ENCODE data around the gene ACOT9.

The ACOT9 gene

GRCh38 chrX:23731951-23732350 is 11.1 kb downstream of the ACOT9 start:
- Histone ChIP-seq H3K4me3 (ENCODE audit: low read length, poor library complexity, severe bottlenecking) (no peak overlapping the region), H3K4me1 (ENCODE audit: insufficient read depth, low read length, poor library complexity, severe bottlenecking) (peaks cover 3% of the 10 kb centered on the region), H3K9me3 (ENCODE audit: insufficient read depth, low read depth, low read length) (no peaks in the 10 kb centered on the region), H4K20me1 (ENCODE audit: insufficient read depth, low read length, poor library complexity, severe bottlenecking) (no peaks in the 10 kb centered on the region), H3K9ac (ENCODE audit: low read depth, low read length, poor library complexity, severe bottlenecking) (no peak overlapping the region), H3K79me2 (ENCODE audit: insufficient read depth, low read length) (no peaks in the 10 kb centered on the region), H3K27me3 (ENCODE audit: insufficient read depth, low read length, poor library complexity, severe bottlenecking) (no peaks in the 10 kb centered on the region), H2AFZ (ENCODE audit: low read length) (no peak overlapping the region), H3K4me2 (ENCODE audit: low read depth, low read length, poor library complexity, severe bottlenecking) (no peak overlapping the region), H3K9me2 (replicated peaks; ENCODE audit: low read depth, low read length) (no peaks in the 10 kb centered on the region), H3F3A (ENCODE audit: low read depth) (no peaks in the 10 kb centered on the region), H3K36me3 (ENCODE audit: insufficient read depth, low read length) (peaks cover 3% of the 10 kb centered on the region; the same call in 1 of the 2 replicates)
- no peak for TF ChIP-seq CTCF (conservative IDR thresholded peaks at IDR 0.05; ENCODE audit: low read length)
- TF ChIP-seq EZH2phosphoT487 (IDR thresholded peaks at IDR 0.05; ENCODE audit: borderline replicate concordance): no peak

- Histone ChIP-seq H3F3A (ENCODE audit: low read depth) (no peaks in the 10 kb centered on the region), H3K9me2 (replicated peaks; ENCODE audit: low read depth, low read length) (no peaks in the 10 kb centered on the region), H4K20me1 (ENCODE audit: insufficient read depth, low read length, poor library complexity, severe bottlenecking) (no peaks in the 10 kb centered on the region), H3K4me3 (ENCODE audit: low read length, poor library complexity, severe bottlenecking) (no peak overlapping the region), H3K36me3 (ENCODE audit: insufficient read depth, low read length) (peaks cover 3% of the 10 kb centered on the region; the same call in 1 of the 2 replicates), H3K4me1 (ENCODE audit: insufficient read depth, low read length, poor library complexity, severe bottlenecking) (no peaks in the 10 kb centered on the region), H3K4me2 (ENCODE audit: low read depth, low read length, poor library complexity, severe bottlenecking) (no peak overlapping the region), H2AFZ (ENCODE audit: low read length) (no peak overlapping the region), H3K27me3 (ENCODE audit: insufficient read depth, low read length, poor library complexity, severe bottlenecking) (no peaks in the 10 kb centered on the region), H3K9ac (ENCODE audit: low read depth, low read length, poor library complexity, severe bottlenecking) (no peak overlapping the region), H3K79me2 (ENCODE audit: insufficient read depth, low read length) (no peaks in the 10 kb centered on the region), H3K9me3 (ENCODE audit: insufficient read depth, low read depth, low read length) (no peaks in the 10 kb centered on the region)
- TF ChIP-seq EZH2phosphoT487 (IDR thresholded peaks at IDR 0.05; ENCODE audit: borderline replicate concordance) (no peak), CTCF (conservative IDR thresholded peaks at IDR 0.05; ENCODE audit: low read length) (no peak)
Observed at GRCh38 chrX:23729214-23729613, 13.9 kb downstream of the ACOT9 start.

- peaks cover 8% of the 10 kb centered on the region; the same call in 1 of the 2 replicates for H3K36me3 ChIP-seq (ENCODE audit: insufficient read depth, low read length)
- H3K4me1 ChIP-seq (ENCODE audit: insufficient read depth, low read length, poor library complexity, severe bottlenecking): no peaks in the 10 kb centered on the region
- no peaks in the 10 kb centered on the region for H3K9me2 ChIP-seq (replicated peaks; ENCODE audit: low read depth, low read length)
- no peaks in the 10 kb centered on the region for H3K27me3 ChIP-seq (ENCODE audit: insufficient read depth, low read length, poor library complexity, severe bottlenecking)
- no peaks in the 10 kb centered on the region for H3F3A ChIP-seq (ENCODE audit: low read depth)
- H3K79me2 ChIP-seq (ENCODE audit: insufficient read depth, low read length): no peaks in the 10 kb centered on the region
- no peaks in the 10 kb centered on the region for H4K20me1 ChIP-seq (ENCODE audit: insufficient read depth, low read length, poor library complexity, severe bottlenecking)
- TF ChIP-seq EZH2phosphoT487 (IDR thresholded peaks at IDR 0.05; ENCODE audit: borderline replicate concordance): no peak
- TF ChIP-seq CTCF (conservative IDR thresholded peaks at IDR 0.05; ENCODE audit: low read length): no peak
- H3K9ac ChIP-seq (ENCODE audit: low read depth, low read length, poor library complexity, severe bottlenecking): no peak overlapping the region
- no peak overlapping the region for H3K4me3 ChIP-seq (ENCODE audit: low read length, poor library complexity, severe bottlenecking)
- H3K4me2 ChIP-seq (ENCODE audit: low read depth, low read length, poor library complexity, severe bottlenecking): no peak overlapping the region
- H2AFZ ChIP-seq (ENCODE audit: low read length): no peak overlapping the region
- no peaks in the 10 kb centered on the region for H3K9me3 ChIP-seq (ENCODE audit: insufficient read depth, low read depth, low read length)
Observed at GRCh38 chrX:23727206-23727605, 15.9 kb downstream of the ACOT9 start.

All from Loucy (cell line).